Measurements from ENCODE around the gene SLC25A21. TPM values are rescaled to one million over a fixed set of nuclear protein-coding genes. Genes with fewer than 3 reads are reported as not detected.

The SLC25A21 gene
- total and polyA plus RNA-seq, 2 of the 13 experiments (the other 11 are each of a cell fraction or from before 2014, with no cell fraction given): 1.9 to 2.9 TPM

GRCh38 chr14:36682338-36682737, 490.1 kb downstream of the SLC25A21 start:
- no peaks in the 10 kb centered on the region for H3K4me1 ChIP-seq (ENCODE audit: insufficient read depth, low read length)
- no peaks in the 10 kb centered on the region for H3K9me3 ChIP-seq (ENCODE audit: low read length)
- in situ Hi-C loops (cut with HindIII; ENCODE audit: extremely low pct_ligation_motif_present, low pct_unique_long_range_greater_than_20kb) (no loop called here), intact Hi-C loops (cut with micrococcal nuclease; ENCODE audit: unreplicated experiment) (no loop called here)
- POLR2A ChIA-PET: no interaction called here
- H3K27me3 ChIP-seq (ENCODE audit: control insufficient read depth in 1 of 2, insufficient read depth in 2 of 2, low read length in 2 of 2): peaks cover 0 to 1% of the 10 kb centered on the region in 2 experiments; a peak in 1 of 5 replicates
- H3K27ac ChIP-seq (ENCODE audit: extremely low read length, insufficient read depth, low read length): no peak overlapping the region
- H4K20me1 ChIP-seq (ENCODE audit: insufficient read depth, low read length): no peaks in the 10 kb centered on the region
- DNase-seq (ENCODE audit: low spot score): no peak
- H2AFZ ChIP-seq (ENCODE audit: low read length): no peak overlapping the region
- no peak overlapping the region for H3K4me3 ChIP-seq (replicated peaks in 1 of 3; ENCODE audit: insufficient read depth in 1 of 3, low read depth in 2 of 3, low read length in 3 of 3)
- no peak overlapping the region for H3K9ac ChIP-seq (ENCODE audit: insufficient read depth, low read depth, low read length)
- ATAC-seq: no peak
- BruUV-seq (replicated peaks): no TSS peak
- H3K4me2 ChIP-seq (ENCODE audit: low read depth, low read length): no peak overlapping the region
- 77% methylated on average over 4 of the region's 4 CpGs for WGBS (ENCODE audit: low lambda C conversion rate)
- CTCF ChIA-PET (ENCODE audit: low intra/inter-chr PET ratio, low total read pairs): no interaction called here
- H3K36me3 ChIP-seq (replicated peaks in 1 of 2; ENCODE audit: control insufficient read depth in 1 of 2, insufficient read depth in 2 of 2, low read length in 2 of 2): no peaks in the 10 kb centered on the region
- H3K79me2 ChIP-seq (ENCODE audit: insufficient read depth, low read length): no peaks in the 10 kb centered on the region
- FAIRE-seq: no peak
- TF ChIP-seq ZEB1 (IDR thresholded peaks at IDR 0.05; ENCODE audit: insufficient replicate concordance, low read depth) (no peak), ZNF768 (CRISPR knock-in tag; IDR thresholded peaks at IDR 0.05) (no peak), ZNF800 (CRISPR knock-in tag; IDR thresholded peaks at IDR 0.05) (no peak), ZNF230 (CRISPR knock-in tag; IDR thresholded peaks at IDR 0.05) (no peak), HDAC2 (CRISPR knock-in tag; IDR thresholded peaks at IDR 0.05) (no peak), ZNF784 (CRISPR knock-in tag; IDR thresholded peaks at IDR 0.05; ENCODE audit: borderline replicate concordance) (no peak), ZNF503 (CRISPR knock-in tag; IDR thresholded peaks at IDR 0.05) (no peak), IRF1 (CRISPR knock-in tag; IDR thresholded peaks at IDR 0.05; ENCODE audit: low read depth) (no peak), ZNF350 (CRISPR knock-in tag; IDR thresholded peaks at IDR 0.05; ENCODE audit: borderline replicate concordance, low read depth) (no peak), RFX5 (IDR thresholded peaks at IDR 0.05; ENCODE audit: low read depth, low read length) (no peak), ZXDC (CRISPR knock-in tag; IDR thresholded peaks at IDR 0.05) (no peak), NFE2 (CRISPR knock-in tag; IDR thresholded peaks at IDR 0.05) (no peak)
